ENCODE results near the gene DOCK2.

The DOCK2 gene

GRCh38 chr5:169970911-169971765 lies 334.1 kb downstream of the DOCK2 start:
- peak overlapping the region; percentile 32 for H3K27ac Mint-ChIP-seq
- H3K9me3 Mint-ChIP-seq: no peaks in the 10 kb centered on the region
- ATAC-seq (ENCODE audit: low read depth): no peak
- no peak overlapping the region for H3K4me3 Mint-ChIP-seq
- peaks cover 4% of the 10 kb centered on the region for H3K4me1 Mint-ChIP-seq
- no peak for DNase-seq (ENCODE audit: low spot score in 2 of 2)
- H3K36me3 Mint-ChIP-seq: peaks cover 31% of the 10 kb centered on the region
- H3K27me3 Mint-ChIP-seq: no peaks in the 10 kb centered on the region

- DNase-seq (ENCODE audit: low spot score in 2 of 2): no peak
- H3K9me3 Mint-ChIP-seq: no peaks in the 10 kb centered on the region
- H3K27ac Mint-ChIP-seq: no peak overlapping the region
- no peak for ATAC-seq (ENCODE audit: low read depth)
- no peak overlapping the region for H3K4me3 Mint-ChIP-seq
- H3K27me3 Mint-ChIP-seq: no peaks in the 10 kb centered on the region
- peaks cover 4% of the 10 kb centered on the region for H3K4me1 Mint-ChIP-seq
- peaks cover 31% of the 10 kb centered on the region for H3K36me3 Mint-ChIP-seq
Measured at GRCh38 chr5:169971780-169972179, 334.7 kb downstream of the DOCK2 start.

- no peak for DNase-seq (ENCODE audit: low spot score in 2 of 2)
- no peaks in the 10 kb centered on the region for H3K9me3 Mint-ChIP-seq
Measured at GRCh38 chr5:169973056-169973455, 336.0 kb downstream of the DOCK2 start.

GRCh38 chr5:169974121-169974770 lies 337.2 kb downstream of the DOCK2 start:
- Mint-ChIP-seq H3K9me3 (no peaks in the 10 kb centered on the region), H3K36me3 (peaks cover 18% of the 10 kb centered on the region), H3K4me3 (no peak overlapping the region), H3K27ac (peak overlapping the region; percentile 58), H3K4me1 (no peaks in the 10 kb centered on the region), H3K27me3 (no peaks in the 10 kb centered on the region)
- no peak for DNase-seq (ENCODE audit: low spot score in 2 of 2)
- no peak for ATAC-seq (ENCODE audit: low read depth)

More at GRCh38 chr5:169973056-169973455, 336.0 kb downstream of the DOCK2 start:
- no peak for ATAC-seq (ENCODE audit: low read depth)
- Mint-ChIP-seq H3K4me3 (no peak overlapping the region), H3K4me1 (no peaks in the 10 kb centered on the region), H3K27me3 (no peaks in the 10 kb centered on the region), H3K36me3 (peaks cover 24% of the 10 kb centered on the region), H3K27ac (peak overlapping the region; percentile 58)

DNA sequence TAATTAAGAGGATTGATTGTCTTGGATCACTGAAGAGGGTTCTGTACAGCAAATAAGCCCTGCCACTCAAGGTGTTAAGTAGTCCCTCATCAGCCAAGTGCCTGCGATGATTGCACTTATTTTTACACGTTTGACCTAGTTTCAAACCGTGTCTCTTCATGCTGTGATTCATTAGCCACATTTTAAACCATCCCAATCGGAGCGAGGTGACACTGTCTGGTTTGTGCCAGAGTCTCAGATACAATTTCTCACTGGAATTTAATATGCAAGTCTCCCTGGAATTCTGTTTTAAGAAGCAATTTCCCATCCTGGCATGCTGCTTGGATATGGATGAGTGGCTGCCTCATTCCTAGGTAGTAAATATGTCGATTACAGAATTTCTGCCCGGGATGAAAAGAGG lies 341.6 kb downstream of the DOCK2 start:
- DNase-seq (ENCODE audit: low spot score in 2 of 2): no peak
- Mint-ChIP-seq H3K27ac (no peak overlapping the region), H3K9me3 (no peaks in the 10 kb centered on the region), H3K36me3 (peaks cover 14% of the 10 kb centered on the region), H3K4me3 (no peak overlapping the region), H3K4me1 (no peaks in the 10 kb centered on the region), H3K27me3 (no peaks in the 10 kb centered on the region)
- no peak for ATAC-seq (ENCODE audit: low read depth)

DNA sequence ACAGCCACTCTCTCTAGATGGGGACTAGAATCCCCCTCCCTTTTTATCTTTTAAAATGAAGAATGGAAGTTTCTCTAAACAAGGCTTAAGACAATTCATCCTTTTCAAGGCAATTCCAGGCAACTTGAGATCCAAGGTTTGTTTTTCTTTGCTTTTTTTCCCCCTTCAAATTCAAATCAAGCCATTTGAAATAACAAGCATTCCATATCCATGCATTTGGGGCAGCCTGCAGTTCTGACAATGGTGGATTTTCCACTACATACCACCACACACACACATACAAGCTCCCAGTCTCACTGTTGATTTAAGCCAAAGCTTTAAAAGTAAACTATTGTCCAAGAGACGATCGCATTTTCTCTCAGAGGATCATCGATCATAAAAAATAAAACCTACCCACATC lies 342.8 kb downstream of the DOCK2 start:
- Mint-ChIP-seq H3K36me3 (peaks cover 21% of the 10 kb centered on the region), H3K27ac (no peak overlapping the region), H3K4me3 (no peak overlapping the region), H3K9me3 (no peaks in the 10 kb centered on the region), H3K27me3 (no peaks in the 10 kb centered on the region), H3K4me1 (no peaks in the 10 kb centered on the region)
- DNase-seq (ENCODE audit: low spot score in 2 of 2): no peak
- ATAC-seq (ENCODE audit: low read depth): no peak

DNA sequence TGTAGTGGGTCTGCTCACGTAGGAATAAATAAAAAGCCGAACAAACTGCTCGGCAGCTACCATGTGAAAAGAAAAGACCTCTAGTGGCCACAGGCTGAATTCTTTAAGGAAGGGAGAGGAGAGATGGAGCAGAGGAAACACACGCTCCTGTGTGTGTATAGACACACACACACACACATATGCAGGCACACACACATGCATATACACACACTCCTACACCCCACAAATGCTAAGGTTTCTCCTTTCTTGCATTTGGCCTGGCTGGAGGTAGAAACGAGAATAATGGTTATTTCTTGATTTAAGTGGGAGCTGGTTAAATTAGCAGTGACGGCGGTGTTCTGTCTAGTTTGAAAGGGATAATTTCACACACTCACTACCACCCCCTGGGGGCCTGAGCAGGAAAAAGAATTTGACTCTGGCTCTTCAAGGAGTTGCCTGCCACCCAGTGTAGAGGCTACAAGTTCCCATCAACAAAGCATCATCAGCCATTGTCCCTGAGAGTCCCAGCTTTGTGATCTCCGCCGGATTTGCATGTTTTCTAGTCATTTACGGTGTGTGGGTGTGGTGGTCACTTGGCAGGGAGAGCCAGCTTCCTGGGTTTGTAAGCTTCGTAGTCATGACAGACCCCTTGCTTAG lies 343.5 kb downstream of the DOCK2 start, which contains the start of gene INSYN2B:
Gene INSYN2B (minus strand): TSS at position 78 of the 636 bp plus-strand sequence. CDS start 96,597 bp downstream, outside the sequence.
- Mint-ChIP-seq H3K4me1 (no peaks in the 10 kb centered on the region), H3K27me3 (no peaks in the 10 kb centered on the region), H3K9me3 (no peaks in the 10 kb centered on the region), H3K4me3 (no peak within 1 kb of the TSS), H3K27ac (peak within 1 kb of the TSS; percentile 20), H3K36me3 (peaks cover 27% of the 10 kb centered on the region)
- DNase-seq (ENCODE audit: low spot score in 2 of 2) (no peak), ATAC-seq (ENCODE audit: low read depth) (no peak)

DNA sequence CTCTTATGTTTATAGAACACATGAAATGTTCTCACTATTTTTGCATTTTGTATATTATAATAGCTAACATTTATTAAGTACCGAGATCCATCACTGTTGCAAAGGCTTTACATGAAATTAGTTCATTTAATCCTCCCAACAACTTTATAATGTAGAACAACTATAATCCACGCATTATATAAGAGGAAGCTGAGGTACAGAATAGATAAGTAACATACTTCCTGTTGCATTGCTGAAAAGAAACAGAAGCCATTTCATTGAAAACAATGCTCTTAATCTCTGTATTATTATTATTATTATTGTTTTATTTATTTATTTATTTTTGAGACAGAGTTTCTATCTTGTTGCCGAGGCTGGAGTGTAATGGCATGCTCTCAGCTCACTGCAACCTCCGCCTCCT lies 351.1 kb downstream of the DOCK2 start:
- no peak for DNase-seq (ENCODE audit: low spot score in 2 of 2)
- H3K27me3 Mint-ChIP-seq: no peaks in the 10 kb centered on the region
- H3K36me3 Mint-ChIP-seq: peaks cover 46% of the 10 kb centered on the region
- peaks cover 2% of the 10 kb centered on the region for H3K4me1 Mint-ChIP-seq
- no peak overlapping the region for H3K4me3 Mint-ChIP-seq
- no peaks in the 10 kb centered on the region for H3K9me3 Mint-ChIP-seq
- no peak for ATAC-seq (ENCODE audit: low read depth)
- no peak overlapping the region for H3K27ac Mint-ChIP-seq

DNA sequence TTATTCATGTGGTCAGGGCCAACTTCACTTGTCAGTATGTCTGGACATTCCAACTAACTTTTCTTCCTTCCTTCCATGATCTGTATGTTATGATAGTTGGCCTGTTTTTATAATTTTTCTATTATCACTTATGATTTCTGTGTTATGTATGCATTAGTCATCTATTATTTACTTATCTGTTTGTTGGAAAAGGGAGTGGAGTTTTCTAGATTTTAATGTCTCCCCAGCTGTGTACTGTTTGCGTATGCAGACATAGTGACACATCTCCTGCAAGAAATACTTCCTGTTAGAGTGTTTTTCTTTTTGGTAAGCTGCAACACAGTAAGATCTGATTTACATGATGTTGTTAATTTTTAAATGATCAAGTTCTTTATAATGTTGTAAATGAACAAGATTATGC lies 351.9 kb downstream of the DOCK2 start:
- H3K36me3 Mint-ChIP-seq: peaks cover 49% of the 10 kb centered on the region
- H3K4me1 Mint-ChIP-seq: peaks cover 2% of the 10 kb centered on the region
- DNase-seq (ENCODE audit: low spot score in 2 of 2): no peak
- H3K9me3 Mint-ChIP-seq: no peaks in the 10 kb centered on the region
- ATAC-seq (ENCODE audit: low read depth): no peak
- H3K27ac Mint-ChIP-seq: no peak overlapping the region
- H3K4me3 Mint-ChIP-seq: no peak overlapping the region
- H3K27me3 Mint-ChIP-seq: no peaks in the 10 kb centered on the region

DNA sequence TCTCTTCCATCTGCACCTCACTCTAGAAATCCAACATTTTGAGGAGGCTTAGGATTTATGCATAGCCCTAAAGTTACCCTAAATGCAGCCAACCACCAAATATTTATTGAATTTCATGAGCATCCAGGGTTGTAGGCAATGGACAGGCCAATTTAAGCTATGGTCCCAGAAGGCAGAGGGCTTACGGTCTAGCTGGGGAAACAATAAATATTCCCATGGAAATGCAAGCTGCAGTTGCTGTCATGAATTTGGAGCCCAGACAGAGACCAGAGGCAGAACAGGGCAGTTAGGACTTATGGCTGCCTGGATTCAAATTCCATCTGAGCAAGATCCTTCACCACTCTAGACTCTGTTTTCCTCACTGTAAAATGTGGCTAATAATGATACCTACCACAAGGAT lies 352.3 kb downstream of the DOCK2 start:
- H3K4me1 Mint-ChIP-seq: peaks cover 2% of the 10 kb centered on the region
- no peak for DNase-seq (ENCODE audit: low spot score in 2 of 2)
- H3K4me3 Mint-ChIP-seq: no peak overlapping the region
- ATAC-seq (ENCODE audit: low read depth): no peak
- no peak overlapping the region for H3K27ac Mint-ChIP-seq
- H3K27me3 Mint-ChIP-seq: no peaks in the 10 kb centered on the region
- H3K9me3 Mint-ChIP-seq: no peaks in the 10 kb centered on the region
- H3K36me3 Mint-ChIP-seq: peaks cover 49% of the 10 kb centered on the region

DNA sequence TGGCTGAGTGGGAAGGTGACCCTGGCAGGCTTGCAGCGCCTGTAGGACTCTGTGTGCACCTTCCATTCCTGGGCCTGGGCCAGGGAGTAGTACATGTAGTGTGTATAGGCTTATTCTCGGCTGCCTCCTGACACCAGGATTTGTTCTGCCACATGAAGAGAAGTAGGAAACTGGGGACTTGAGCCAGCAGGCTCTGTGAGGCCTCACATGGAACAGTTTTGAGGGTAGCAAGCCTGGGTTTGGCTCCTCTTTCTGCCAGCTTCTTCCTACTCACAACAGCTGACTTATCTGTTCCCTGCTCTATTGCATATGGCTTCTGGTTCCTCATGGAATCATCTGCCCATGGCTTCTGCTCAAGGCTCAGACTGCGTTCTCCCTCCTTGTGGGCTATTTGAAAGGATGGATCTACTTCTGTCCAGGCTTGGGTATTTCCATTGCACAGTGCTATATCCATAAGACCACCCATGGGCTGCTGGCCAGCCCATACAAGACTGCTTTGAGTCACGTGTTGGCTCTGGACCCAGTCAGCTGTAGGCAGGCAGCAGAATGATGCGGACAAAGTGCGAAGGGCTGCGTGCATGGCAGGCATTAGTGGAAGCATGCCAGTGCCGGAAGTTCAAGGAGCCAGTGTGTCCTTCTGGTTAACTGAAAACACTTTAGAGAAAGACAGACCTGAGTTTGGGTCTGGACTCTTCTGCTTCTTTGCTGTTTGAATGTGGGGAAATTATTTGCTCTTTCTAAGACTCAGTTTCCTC lies 354.2 kb downstream of the DOCK2 start:
- Mint-ChIP-seq H3K27me3 (no peaks in the 10 kb centered on the region), H3K27ac (no peak overlapping the region), H3K36me3 (peaks cover 46% of the 10 kb centered on the region), H3K4me1 (peaks cover 4% of the 10 kb centered on the region), H3K9me3 (no peaks in the 10 kb centered on the region), H3K4me3 (no peak overlapping the region)
- DNase-seq (ENCODE audit: low spot score in 2 of 2): no peak
- ATAC-seq (ENCODE audit: low read depth): no peak

GRCh38 chr5:169992789-169993484 lies 355.9 kb downstream of the DOCK2 start:
- DNase-seq (ENCODE audit: low spot score in 2 of 2) (no peak), ATAC-seq (ENCODE audit: low read depth) (no peak)
- H3K4me1 Mint-ChIP-seq: peaks cover 7% of the 10 kb centered on the region
- H3K4me3 Mint-ChIP-seq: no peak overlapping the region
- peaks cover 44% of the 10 kb centered on the region for H3K36me3 Mint-ChIP-seq
- no peaks in the 10 kb centered on the region for H3K9me3 Mint-ChIP-seq
- H3K27ac Mint-ChIP-seq: no peak overlapping the region
- H3K27me3 Mint-ChIP-seq: no peaks in the 10 kb centered on the region

DNA sequence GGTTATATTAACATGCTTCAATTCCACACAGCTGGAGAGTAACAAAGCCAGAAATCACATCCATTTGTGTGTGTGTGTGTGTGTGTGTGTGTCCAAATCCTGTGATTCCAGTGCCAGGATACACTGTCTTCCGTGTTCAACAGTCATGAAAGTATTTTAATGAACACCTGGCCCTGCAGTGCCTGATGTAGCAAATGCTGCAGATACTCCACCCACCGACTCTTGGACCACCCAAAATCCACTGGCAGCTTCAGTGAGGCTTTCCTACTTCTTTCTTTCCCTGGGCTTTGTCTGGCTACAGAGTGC lies 356.4 kb downstream of the DOCK2 start:
- H3K4me3 Mint-ChIP-seq: no peak overlapping the region
- ATAC-seq (ENCODE audit: low read depth): no peak
- no peaks in the 10 kb centered on the region for H3K27me3 Mint-ChIP-seq
- no peaks in the 10 kb centered on the region for H3K9me3 Mint-ChIP-seq
- H3K4me1 Mint-ChIP-seq: peaks cover 10% of the 10 kb centered on the region
- peak overlapping the region; percentile 33 for H3K27ac Mint-ChIP-seq
- no peak for DNase-seq (ENCODE audit: low spot score in 2 of 2)
- H3K36me3 Mint-ChIP-seq: peaks cover 47% of the 10 kb centered on the region

Data from memory B cell (primary cell).